Posterior vena cava (tissue), 2 donors: ENCODE results near the gene PNRC2. TPM values are rescaled to one million over a fixed set of nuclear protein-coding genes. Genes with fewer than 3 reads are reported as not detected.
"Not testable (repeated sequence)": the region's sequence is repeated elsewhere in the genome, so short reads cannot be mapped to it uniquely, and the experiment has no call there.

ENCODE experiments used
- DNase-seq: peaks from one replicate; pipeline ENCODE4 v3.0.0-alpha.2; 2020; ENCODE audit warnings: low spot score
- intact Hi-C, 2 donors: fragments of 100-400 bp; cut with DNase I; formaldehyde crosslinking; loops; one replicate each; pipeline versions ENCODE4 v1.14.1 to v1.14.2; 2022 to 2023
- total RNA-seq, 2 donors: library from RNA; stranded (reverse); fragmentation: NEBNext Ultra II Directional; extraction: Animal tissue kit (Norgen Biotek cat#: 25700); gene quantifications; one replicate each; pipeline ENCODE4 v1.2.1, GENCODE V29; 2021
- donor health status: DM: yes; HTN: yes; CAD: no.
- donor health status: DM: yes; HTN: yes; CAD: no.

The PNRC2 gene
- total RNA-seq, 2 donors from 2014 or later, result 85.6 to 104 TPM

GRCh38 chr1:23931491-23931880 lies 28.1 kb upstream of the PNRC2 start:
- DNase-seq, result no peak
- intact Hi-C loops, result no loop called here

- no peak for DNase-seq
- intact Hi-C loops, result no loop called here
These were observed 23.0 kb upstream of the PNRC2 start for GRCh38 chr1:23936481-23937176.

GRCh38 chr1:23947366-23947765 lies 12.3 kb upstream of the PNRC2 start:
- no peak for DNase-seq
- intact Hi-C loops, result no loop called here

GRCh38 chr1:23953020-23953419 lies 6.6 kb upstream of the PNRC2 start:
- no peak for DNase-seq
- intact Hi-C loops, result no loop called here

- intact Hi-C loops, result loop anchor here (5.0 kb wide), 1 partner anchor 65 kb away; no protein-coding TSS in a partner anchor
- DNase-seq, result no peak
These were observed 2.5 kb upstream of the PNRC2 start for GRCh38 chr1:23957096-23957495.

GRCh38 chr1:23958040-23958809 lies 1.4 kb upstream of the PNRC2 start:
- not testable (repeated sequence) for DNase-seq

GRCh38 chr1:23958810-23959460 lies 693 bp upstream of the PNRC2 start:
- intact Hi-C loops, result loop anchor here (5.0 kb wide), 1 partner anchor 63 kb away; no protein-coding TSS in a partner anchor
- peak; percentile 96 for DNase-seq

More at GRCh38 chr1:23958040-23958809, 1.4 kb upstream of the PNRC2 start:
- intact Hi-C loops, result loop anchor here (5.0 kb wide), 1 partner anchor 64 kb away; no protein-coding TSS in a partner anchor

GRCh38 chr1:23960291-23961020 lies 828 bp downstream of the PNRC2 start:
- no peak for DNase-seq
- intact Hi-C loops, result no loop called here

GRCh38 chr1:23963617-23964234 lies 4.1 kb downstream of the PNRC2 start:
- intact Hi-C loops, result no loop called here
- DNase-seq, result no peak

GRCh38 chr1:23964235-23964668 lies 4.6 kb downstream of the PNRC2 start:
- intact Hi-C loops, result no loop called here
- DNase-seq, result no peak

- DNase-seq, result no peak
- intact Hi-C loops, result no loop called here
These were observed 5.4 kb downstream of the PNRC2 start for GRCh38 chr1:23964790-23965740.

GRCh38 chr1:23966973-23967493 lies 7.4 kb downstream of the PNRC2 start:
- DNase-seq, result no peak
- intact Hi-C loops, result no loop called here

- intact Hi-C loops, result no loop called here
- DNase-seq, result no peak
These were observed 8.2 kb downstream of the PNRC2 start for GRCh38 chr1:23967871-23968270.

GRCh38 chr1:23977187-23977853 lies 17.7 kb downstream of the PNRC2 start:
- intact Hi-C loops, result loop anchor here (5.0 to 10.0 kb wide), 3 partner anchors 45 to 1077 kb away; no protein-coding TSS in a partner anchor
- DNase-seq, result no peak

GRCh38 chr1:23977854-23978191 lies 18.2 kb downstream of the PNRC2 start:
- no peak for DNase-seq
- intact Hi-C loops, result loop anchor here (5.0 to 10.0 kb wide), 3 partner anchors 44 to 1077 kb away; no protein-coding TSS in a partner anchor

- no peak for DNase-seq
- intact Hi-C loops, result loop anchor here (5.0 to 10.0 kb wide), 3 partner anchors 43 to 1076 kb away; no protein-coding TSS in a partner anchor
These were observed 19.2 kb downstream of the PNRC2 start for GRCh38 chr1:23978805-23979204.

- no peak for DNase-seq
- intact Hi-C loops, result loop anchor here (5.0 to 10.0 kb wide), 3 partner anchors 43 to 1075 kb away; no protein-coding TSS in a partner anchor
These were observed 19.8 kb downstream of the PNRC2 start for GRCh38 chr1:23979387-23979880.
